GM12875 (cell line): Measurements from ENCODE around the gene SMOC2.

Source experiments
- H3K4me3 ChIP-seq: one replicate; pipeline ENCODE4 v1.5.1; 2011; ENCODE audit warnings: low read depth, low read length, control low read depth
- CTCF ChIP-seq: IDR thresholded peaks from 2 replicates; pipeline ENCODE4 v1.5.1; 2011; ENCODE audit warnings: low read depth, mild to moderate bottlenecking, control low read depth, inconsistent platforms, low read length, moderate library complexity, borderline replicate concordance; ENCODE audit not compliant: insufficient read depth

The SMOC2 gene

GRCh38 chr6:168550326-168550725, 109.3 kb downstream of the SMOC2 start:
- TF ChIP-seq CTCF, result no peak
- no peak overlapping the region for H3K4me3 ChIP-seq

GRCh38 chr6:168554472-168554871, 113.5 kb downstream of the SMOC2 start:
- no peak overlapping the region for H3K4me3 ChIP-seq
- no peak for TF ChIP-seq CTCF

- no peak overlapping the region for H3K4me3 ChIP-seq
- no peak for TF ChIP-seq CTCF
Observed at GRCh38 chr6:168554898-168555617, 114.1 kb downstream of the SMOC2 start.

- no peak overlapping the region for H3K4me3 ChIP-seq
- no peak for TF ChIP-seq CTCF
Observed at GRCh38 chr6:168555618-168556273, 114.8 kb downstream of the SMOC2 start.

- TF ChIP-seq CTCF, result no peak
- no peak overlapping the region for H3K4me3 ChIP-seq
Observed at GRCh38 chr6:168557512-168557911, 116.5 kb downstream of the SMOC2 start.

- H3K4me3 ChIP-seq, result no peak overlapping the region
- no peak for TF ChIP-seq CTCF
Observed at GRCh38 chr6:168558686-168559085, 117.7 kb downstream of the SMOC2 start.

- TF ChIP-seq CTCF, result no peak
Observed at GRCh38 chr6:168559574-168560098, 118.7 kb downstream of the SMOC2 start.

More at GRCh38 chr6:168559574-168560098, 118.7 kb downstream of the SMOC2 start:
- no peak overlapping the region for H3K4me3 ChIP-seq
